Upper lobe of right lung (tissue), 1 donor: ENCODE measurements around the gene TPD52L1. TPM values are rescaled to one million over a fixed set of nuclear protein-coding genes. Genes with fewer than 3 reads are reported as not detected.

ENCODE experiments used
- ATAC-seq: fragments of 200-7000 bp; cut with Tn5 transposase; one replicate; pipeline ENCODE4 v1.9.1; 2020; ENCODE audit warnings: mild to moderate bottlenecking, moderate library complexity
- DNase-seq: peaks from one replicate; pipeline ENCODE4 v3.0.0-alpha.2; 2020
- H3K27ac ChIP-seq: fragments of 200-600 bp; one replicate; pipeline ENCODE4 v1.8.0; 2022
- H3K27me3 ChIP-seq: fragments of 200-600 bp; one replicate; pipeline ENCODE4 v1.8.0; 2022; ENCODE audit warnings: mild to moderate bottlenecking
- H3K36me3 ChIP-seq: fragments of 200-600 bp; one replicate; pipeline ENCODE4 v1.8.0; 2022
- H3K4me1 ChIP-seq: fragments of 200-600 bp; one replicate; pipeline ENCODE4 v1.8.0; 2022
- H3K4me3 ChIP-seq: fragments of 200-600 bp; one replicate; pipeline ENCODE4 v1.8.0; 2022; ENCODE audit warnings: mild to moderate bottlenecking
- H3K9me3 ChIP-seq: fragments of 200-600 bp; one replicate; pipeline ENCODE4 v1.8.0; 2022
- CTCF ChIP-seq: fragments of 200-600 bp; IDR thresholded peaks from one replicate; pipeline ENCODE4 v1.8.0; 2022; ENCODE audit warnings: antibody characterized with exemption
- intact Hi-C: fragments of 100-400 bp; cut with DNase I; formaldehyde crosslinking; loops from one replicate; pipeline ENCODE4 v1.11.0; 2022
- total RNA-seq: library from RNA; stranded (reverse); fragmentation: NEBNext Ultra II Directional; extraction: Animal tissue kit (Norgen Biotek cat#: 25700); gene quantifications from one replicate; pipeline ENCODE4 v1.2.1, GENCODE V29; 2021
- donor health status: DM: no; HTN: yes; CAD: no; lungs with severe emphysema.

Gene TPD52L1
- total RNA-seq, 1 donor from 2014 or later = 24.5 TPM

DNA sequence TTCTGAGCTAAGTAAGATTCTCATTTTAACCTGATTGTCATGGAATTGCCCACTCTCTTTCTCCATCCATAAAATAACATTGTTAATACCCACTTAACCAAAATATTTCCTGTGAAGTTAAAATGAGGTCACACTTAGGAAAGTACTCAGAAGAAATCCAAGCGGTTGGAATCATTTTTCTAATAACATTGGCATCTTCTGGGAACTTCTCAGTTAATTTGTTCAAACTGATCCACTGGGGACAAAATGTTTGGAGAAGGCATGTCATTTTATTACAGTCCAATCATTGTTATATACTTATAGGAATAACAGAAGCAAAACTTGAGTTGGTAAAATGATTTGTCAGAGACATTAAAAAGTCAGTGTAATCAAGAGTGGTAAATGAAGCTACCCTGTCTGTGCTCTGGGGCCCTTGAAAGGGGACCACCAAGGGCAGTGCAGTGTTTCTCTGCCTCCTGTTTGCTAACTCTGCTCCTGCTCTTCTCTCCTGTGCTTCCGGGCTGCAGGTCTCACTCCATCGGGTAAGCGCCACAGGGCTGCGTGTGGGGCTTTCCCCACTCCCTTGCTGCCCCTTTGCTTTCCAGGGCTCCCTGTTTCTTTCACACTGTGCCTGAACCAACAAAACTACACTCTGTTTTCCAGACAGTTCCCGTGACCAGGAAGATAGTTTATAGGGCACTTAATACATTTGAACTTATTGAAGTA lies 98.1 kb downstream of the TPD52L1 start:
- intact Hi-C loops = no loop called here
- DNase-seq (no peak), ATAC-seq (no peak)
- TF ChIP-seq CTCF = no peak
- Histone ChIP-seq H3K4me3 (no peak overlapping the region), H3K27ac (no peak overlapping the region), H3K9me3 (no peaks in the 10 kb centered on the region), H3K36me3 (no peaks in the 10 kb centered on the region), H3K27me3 (no peaks in the 10 kb centered on the region), H3K4me1 (no peaks in the 10 kb centered on the region)

DNA sequence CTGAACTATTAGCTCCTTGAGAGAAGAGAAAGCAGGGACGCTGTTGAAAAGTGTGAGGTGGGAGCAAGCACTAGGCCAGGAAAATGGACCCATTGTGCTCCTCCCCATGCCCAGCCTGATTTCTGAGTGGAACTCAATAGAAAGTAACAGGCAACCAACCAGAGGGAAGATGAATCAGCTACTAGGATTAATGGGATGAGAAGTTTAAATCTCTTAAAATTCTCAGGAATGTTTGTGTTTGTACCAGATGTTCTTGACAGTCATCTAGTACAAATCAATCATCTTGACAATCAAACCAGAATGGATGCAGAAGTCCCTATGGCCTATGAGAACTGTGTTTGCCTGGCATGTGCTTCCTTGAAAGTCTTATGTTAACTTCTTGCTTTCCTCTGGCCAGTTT lies 99.3 kb downstream of the TPD52L1 start:
- TF ChIP-seq CTCF = no peak
- H3K4me1 ChIP-seq = no peaks in the 10 kb centered on the region
- DNase-seq (no peak), ATAC-seq (no peak)
- no peaks in the 10 kb centered on the region for H3K9me3 ChIP-seq
- no peak overlapping the region for H3K27ac ChIP-seq
- no peaks in the 10 kb centered on the region for H3K27me3 ChIP-seq
- H3K4me3 ChIP-seq = no peak overlapping the region
- H3K36me3 ChIP-seq = no peaks in the 10 kb centered on the region
- intact Hi-C loops = no loop called here

GRCh38 chr6:125253881-125254280 lies 100.3 kb downstream of the TPD52L1 start:
- no peak for ATAC-seq
- no peak overlapping the region for H3K4me3 ChIP-seq
- no peaks in the 10 kb centered on the region for H3K4me1 ChIP-seq
- intact Hi-C loops = no loop called here
- no peaks in the 10 kb centered on the region for H3K9me3 ChIP-seq
- no peak overlapping the region for H3K27ac ChIP-seq
- no peaks in the 10 kb centered on the region for H3K36me3 ChIP-seq
- no peaks in the 10 kb centered on the region for H3K27me3 ChIP-seq
- DNase-seq = no peak
- no peak for TF ChIP-seq CTCF

- Histone ChIP-seq H3K9me3 (no peaks in the 10 kb centered on the region), H3K36me3 (no peaks in the 10 kb centered on the region), H3K4me3 (no peak overlapping the region), H3K4me1 (no peaks in the 10 kb centered on the region), H3K27me3 (no peaks in the 10 kb centered on the region), H3K27ac (no peak overlapping the region)
- no peak for TF ChIP-seq CTCF
- ATAC-seq (no peak), DNase-seq (no peak)
- intact Hi-C loops = no loop called here
Measured at GRCh38 chr6:125254321-125254720, 100.7 kb downstream of the TPD52L1 start.

GRCh38 chr6:125255201-125255600 lies 101.6 kb downstream of the TPD52L1 start:
- Histone ChIP-seq H3K36me3 (no peaks in the 10 kb centered on the region), H3K27me3 (no peaks in the 10 kb centered on the region), H3K4me3 (no peak overlapping the region), H3K9me3 (no peaks in the 10 kb centered on the region), H3K27ac (no peak overlapping the region), H3K4me1 (no peaks in the 10 kb centered on the region)
- intact Hi-C loops = no loop called here
- ATAC-seq = no peak
- DNase-seq = no peak
- no peak for TF ChIP-seq CTCF

GRCh38 chr6:125257351-125257750 lies 103.8 kb downstream of the TPD52L1 start:
- no peaks in the 10 kb centered on the region for H3K36me3 ChIP-seq
- H3K27me3 ChIP-seq = no peaks in the 10 kb centered on the region
- H3K4me3 ChIP-seq = no peak overlapping the region
- H3K4me1 ChIP-seq = no peaks in the 10 kb centered on the region
- DNase-seq (no peak), ATAC-seq (no peak)
- no peak for TF ChIP-seq CTCF
- intact Hi-C loops = no loop called here
- no peak overlapping the region for H3K27ac ChIP-seq
- H3K9me3 ChIP-seq = no peaks in the 10 kb centered on the region
